Vagina (tissue), 2 donors: ENCODE data around the gene TNS1.

Source experiments
- POLR2AphosphoS5 ChIP-seq, 2 donors: sonication (generic); formaldehyde crosslinking; IDR thresholded peaks; one replicate each; pipeline ENCODE4 v1.9.0; 2017; ENCODE audit warnings: antibody characterized with exemption in 2 of 2, mild to moderate bottlenecking in 2 of 2, low read depth in 1 of 2; ENCODE audit not compliant: insufficient read depth in 1 of 2
- TF ChIP-seq, protein P1 (sequence below), 3 experiments: fragments of 450-650 bp in 2 of 3; fragments of 200-600 bp in 1 of 3; sonication (generic) in 1 of 3; IDR thresholded peaks; one replicate each; pipeline ENCODE4 v1.5.1; 2017 to 2019; ENCODE audit warnings: antibody characterized with exemption in 3 of 3, mild to moderate bottlenecking in 2 of 3, moderate library complexity in 2 of 3

- no peak for TF ChIP-seq POLR2AphosphoS5 (IDR thresholded peaks at IDR 0.05; ENCODE audit: insufficient read depth in 1 of 2, low read depth in 1 of 2)
- TF ChIP-seq, protein P1, sequence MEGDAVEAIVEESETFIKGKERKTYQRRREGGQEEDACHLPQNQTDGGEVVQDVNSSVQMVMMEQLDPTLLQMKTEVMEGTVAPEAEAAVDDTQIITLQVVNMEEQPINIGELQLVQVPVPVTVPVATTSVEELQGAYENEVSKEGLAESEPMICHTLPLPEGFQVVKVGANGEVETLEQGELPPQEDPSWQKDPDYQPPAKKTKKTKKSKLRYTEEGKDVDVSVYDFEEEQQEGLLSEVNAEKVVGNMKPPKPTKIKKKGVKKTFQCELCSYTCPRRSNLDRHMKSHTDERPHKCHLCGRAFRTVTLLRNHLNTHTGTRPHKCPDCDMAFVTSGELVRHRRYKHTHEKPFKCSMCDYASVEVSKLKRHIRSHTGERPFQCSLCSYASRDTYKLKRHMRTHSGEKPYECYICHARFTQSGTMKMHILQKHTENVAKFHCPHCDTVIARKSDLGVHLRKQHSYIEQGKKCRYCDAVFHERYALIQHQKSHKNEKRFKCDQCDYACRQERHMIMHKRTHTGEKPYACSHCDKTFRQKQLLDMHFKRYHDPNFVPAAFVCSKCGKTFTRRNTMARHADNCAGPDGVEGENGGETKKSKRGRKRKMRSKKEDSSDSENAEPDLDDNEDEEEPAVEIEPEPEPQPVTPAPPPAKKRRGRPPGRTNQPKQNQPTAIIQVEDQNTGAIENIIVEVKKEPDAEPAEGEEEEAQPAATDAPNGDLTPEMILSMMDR (IDR thresholded peaks at IDR 0.05), result no peak
Observed at GRCh38 chr2:217820091-217820819, 182.5 kb downstream of the TNS1 start.
